Astrocyte (in vitro differentiated cells and primary cell): ENCODE data around the gene SLC35A3.
"Not testable (repeated sequence)": the region's sequence is repeated elsewhere in the genome, so short reads cannot be mapped to it uniquely, and the experiment has no call there.

ENCODE experiments used
- CTCF ChIP-seq: IDR thresholded peaks from 2 replicates; pipeline ENCODE4 v1.5.1; 2011; ENCODE audit warnings: low read depth, mild to moderate bottlenecking, inconsistent platforms, low read length, moderate library complexity; ENCODE audit not compliant: insufficient read depth
- EZH2 ChIP-seq: IDR thresholded peaks from 2 replicates; pipeline ENCODE4 v1.6.1; 2012; ENCODE audit warnings: mild to moderate bottlenecking, low read length, inconsistent platforms; ENCODE audit not compliant: insufficient read depth

GRCh38 chr1:99972066-99972465 lies 2.3 kb downstream of the SLC35A3 start:
- not testable (repeated sequence) for TF ChIP-seq CTCF, EZH2
